HCT116 (cell line): ENCODE measurements around the gene CLDN2. TPM values are rescaled to one million over a fixed set of nuclear protein-coding genes. Genes with fewer than 3 reads are reported as not detected.

Source experiments
- ATAC-seq: fragments of 200-7000 bp; cut with Tn5 transposase; 2 replicates; pipeline ENCODE4 v1.9.1; 2020; ENCODE audit warnings: mild to moderate bottlenecking, moderate library complexity
- BruUV-seq: library from RNA; stranded (reverse); fragments of 400-500 nt; replicated peaks from 2 replicates; lab custom pipeline; 2021; lab: Mats Ljungman, UMichigan
- CTCF ChIA-PET: fragments of 300-600 bp; sonication (Branson Sonifier 250); formaldehyde crosslinking; loops from one replicate; lab custom pipeline; 2021; ENCODE audit warnings: antibody characterized with exemption; lab: Charles Lee
- POLR2A ChIA-PET: fragments of 300-600, 350-600 bp; sonication (Branson Sonifier 250); formaldehyde crosslinking; loops from one replicate; lab custom pipeline; 2021; ENCODE audit warnings: antibody characterized with exemption; lab: Charles Lee
- RAD21 ChIA-PET, 2 experiments: fragments of 300-600 bp; sonication (Branson Sonifier 250); formaldehyde crosslinking; loops; one replicate each; lab custom pipeline; 2023; ENCODE audit warnings: low total read pairs in 2 of 2; ENCODE audit not compliant: uncharacterized antibody in 2 of 2, unreplicated experiment in 2 of 2, low non-redundant PET in 1 of 2; lab: Charles Lee
- DNase-seq: peaks from one replicate; pipeline ENCODE4 v3.0.0-alpha.2; 2010; ENCODE audit warnings: low read depth, low spot score
- H2AFZ ChIP-seq: fragments of 200-600 bp; shearing (Covaris generic), sonication (generic); 2 replicates; pipeline ENCODE4 v1.6.1; 2017; ENCODE audit warnings: low read depth, mixed run types, mixed read lengths, antibody characterized with exemption, low read length; ENCODE audit not compliant: poor library complexity, severe bottlenecking
- H3K27ac ChIP-seq: 2 replicates; pipeline ENCODE4 v1.5.1; 2012; ENCODE audit warnings: low read depth, low read length
- H3K27me3 ChIP-seq: fragments of 200-600 bp; sonication (generic); 2 replicates; pipeline ENCODE4 v1.6.1; 2016; ENCODE audit warnings: mixed run types, low read length, mixed read lengths; ENCODE audit not compliant: insufficient read depth
- H3K36me3 ChIP-seq, 2 experiments: fragments of 200-500 bp in 1 of 2; fragments of 200-600 bp in 1 of 2; sonication (Bioruptor generic) in 1 of 2; sonication (generic) in 1 of 2; 2 replicates each; pipeline versions ENCODE4 v1.5.1 to v1.6.1; 2014 to 2016; ENCODE audit warnings: low read length in 2 of 2, inconsistent platforms in 1 of 2, mixed read lengths in 1 of 2, mixed run types in 1 of 2; ENCODE audit not compliant: insufficient read depth in 2 of 2, control insufficient read depth in 1 of 2
- H3K4me1 ChIP-seq, 2 experiments: fragments of 200-600 bp in 1 of 2; sonication (generic) in 1 of 2; 2 replicates each; pipeline versions ENCODE4 v1.5.1 to v1.6.1; 2012 to 2017; ENCODE audit warnings: low read length in 2 of 2, inconsistent platforms in 1 of 2, mild to moderate bottlenecking in 1 of 2, mixed read lengths in 1 of 2, mixed run types in 1 of 2, moderate library complexity in 1 of 2; ENCODE audit not compliant: insufficient read depth in 2 of 2, control insufficient read depth in 1 of 2
- H3K4me2 ChIP-seq: fragments of 200-600 bp; sonication (generic); 2 replicates; pipeline ENCODE4 v1.6.1; 2017; ENCODE audit warnings: mixed run types, low read length, mixed read lengths
- H3K4me3 ChIP-seq, 2 experiments: fragments of 200-600 bp in 1 of 2; sonication (generic) in 1 of 2; replicated peaks in 1 of 2; 2 replicates each; pipeline ENCODE4 v1.5.1; 2011 to 2016; ENCODE audit warnings: low read length in 2 of 2, control low read depth in 1 of 2, low read depth in 1 of 2, mild to moderate bottlenecking in 1 of 2, mixed read lengths in 1 of 2, mixed run types in 1 of 2
- H3K79me2 ChIP-seq: fragments of 200-600 bp; sonication (generic); 2 replicates; pipeline ENCODE4 v1.6.1; 2017; ENCODE audit warnings: mild to moderate bottlenecking, mixed run types, low read length, moderate library complexity, mixed read lengths; ENCODE audit not compliant: insufficient read depth
- H3K9ac ChIP-seq: fragments of 200-600 bp; sonication (generic); 2 replicates; pipeline ENCODE4 v1.6.1; 2016; ENCODE audit warnings: low read length, mixed read lengths
- H3K9me2 ChIP-seq: fragments of 200-600 bp; sonication (generic), shearing (Covaris generic); 2 replicates; pipeline ENCODE4 v1.6.1; 2017; ENCODE audit warnings: mixed run types, mild to moderate bottlenecking, moderate library complexity; ENCODE audit not compliant: insufficient read depth
- H3K9me3 ChIP-seq, 2 experiments: fragments of 200-500 bp in 1 of 2; fragments of 200-600 bp in 1 of 2; sonication (Bioruptor generic) in 1 of 2; sonication (generic) in 1 of 2; 2 replicates each; pipeline ENCODE4 v1.6.1; 2014 to 2017; ENCODE audit warnings: low read length in 2 of 2, mixed read lengths in 2 of 2, inconsistent platforms in 1 of 2, low read depth in 1 of 2, mild to moderate bottlenecking in 1 of 2, mixed run types in 1 of 2, moderate library complexity in 1 of 2; ENCODE audit not compliant: control insufficient read depth in 1 of 2, insufficient read depth in 1 of 2
- H4K20me1 ChIP-seq: fragments of 200-600 bp; sonication (generic), shearing (Covaris generic); 2 replicates; pipeline ENCODE4 v1.6.1; 2017; ENCODE audit warnings: mixed run types, mild to moderate bottlenecking, moderate library complexity; ENCODE audit not compliant: insufficient read depth
- ATF3 ChIP-seq: IDR thresholded peaks from 2 replicates; pipeline ENCODE4 v1.6.1; 2012
- CBX3 ChIP-seq: IDR thresholded peaks from 2 replicates; pipeline ENCODE4 v1.6.1; 2012; ENCODE audit warnings: low read depth
- JUND ChIP-seq: IDR thresholded peaks from 2 replicates; pipeline ENCODE4 v1.6.1; 2012
- POLR2A ChIP-seq: IDR thresholded peaks from 2 replicates; pipeline ENCODE4 v1.7.0; 2011; ENCODE audit warnings: borderline replicate concordance; ENCODE audit not compliant: insufficient read depth, insufficient read length; ENCODE audit errors: extremely low read depth
- SIN3A ChIP-seq: IDR thresholded peaks from 2 replicates; pipeline ENCODE4 v1.6.1; 2012; ENCODE audit warnings: low read depth
- SP1 ChIP-seq: IDR thresholded peaks from 2 replicates; pipeline ENCODE4 v1.6.1; 2012; ENCODE audit warnings: low read depth
- SRF ChIP-seq: IDR thresholded peaks from 2 replicates; pipeline ENCODE4 v1.6.1; 2012; ENCODE audit warnings: low read depth
- TCF7L2 ChIP-seq: IDR thresholded peaks from 2 replicates; pipeline ENCODE4 v1.7.0; 2011; ENCODE audit warnings: borderline replicate concordance, inconsistent platforms; ENCODE audit not compliant: insufficient read depth, insufficient read length; ENCODE audit errors: extremely low read depth
- YY1 ChIP-seq: IDR thresholded peaks from 2 replicates; pipeline ENCODE4 v1.6.1; 2011; ENCODE audit warnings: low read length, low read depth, moderate library complexity, mild to moderate bottlenecking; ENCODE audit not compliant: insufficient replicate concordance; ENCODE audit errors: extremely low read depth
- ZFX ChIP-seq: fragments of 450-650 bp; IDR thresholded peaks from 2 replicates; pipeline ENCODE4 v1.6.1; 2017
- intact Hi-C: fragments of 100-400 bp; cut with micrococcal nuclease; formaldehyde crosslinking; loops from 2 replicates; pipeline ENCODE4 v1.10.0; 2022
- total RNA-seq: library from RNA; stranded (reverse); gene quantifications from one replicate; pipeline ENCODE4 v1.2.1, GENCODE V29; 2021; ENCODE audit not compliant: unreplicated experiment
- TF ChIP-seq, protein P1 (sequence below), 3 experiments: fragments of 200-600 bp in 1 of 3; sonication (generic) in 1 of 3; IDR thresholded peaks in 2 of 3; conservative IDR thresholded peaks in 1 of 3; 2 replicates each; pipeline ENCODE4 v1.5.1; 2012 to 2017; ENCODE audit warnings: low read depth in 2 of 3, low read length in 2 of 3, antibody characterized with exemption in 1 of 3, borderline replicate concordance in 1 of 3, control low read depth in 1 of 3, mild to moderate bottlenecking in 1 of 3, mixed read lengths in 1 of 3, mixed run types in 1 of 3, moderate library complexity in 1 of 3; ENCODE audit not compliant: insufficient read depth in 1 of 3
- TF ChIP-seq, protein P2 (sequence below): IDR thresholded peaks from 2 replicates; pipeline ENCODE4 v1.6.1; 2012
- TF ChIP-seq, protein P3 (sequence below): IDR thresholded peaks from 2 replicates; pipeline ENCODE4 v1.6.1; 2012; ENCODE audit warnings: low read depth

Gene CLDN2
- total RNA-seq, 1 experiment from 2014 or later = 0.10 TPM

- H3K27me3 ChIP-seq = no peaks in the 10 kb centered on the region
- no peaks in the 10 kb centered on the region for H3K9me3 ChIP-seq
- H3K36me3 ChIP-seq = peaks cover 0 to 12% of the 10 kb centered on the region in 2 experiments; a peak in 2 of 4 replicates
- H3K79me2 ChIP-seq = no peaks in the 10 kb centered on the region
- BruUV-seq = no TSS peak
- H3K4me3 ChIP-seq = no peak overlapping the region
- no peak overlapping the region for H3K9ac ChIP-seq
- no peak for DNase-seq
- H3K4me1 ChIP-seq = peaks cover 0 to 4% of the 10 kb centered on the region in 2 experiments; a peak in 1 of 4 replicates
- TF ChIP-seq YY1 = no peak
- TF ChIP-seq TCF7L2 = no peak
- intact Hi-C loops = no loop called here
- H2AFZ ChIP-seq = no peak overlapping the region
- H3K4me2 ChIP-seq = no peak overlapping the region
- H3K27ac ChIP-seq = no peak overlapping the region
- no peaks in the 10 kb centered on the region for H4K20me1 ChIP-seq
- CTCF ChIA-PET = no interaction called here
- no peaks in the 10 kb centered on the region for H3K9me2 ChIP-seq
- RAD21 ChIA-PET = no interaction called here
- ATAC-seq = no peak
- POLR2A ChIA-PET = no interaction called here
These were observed 42.9 kb downstream of the CLDN2 start for GRCh38 chrX:106963111-106963510.

DNA sequence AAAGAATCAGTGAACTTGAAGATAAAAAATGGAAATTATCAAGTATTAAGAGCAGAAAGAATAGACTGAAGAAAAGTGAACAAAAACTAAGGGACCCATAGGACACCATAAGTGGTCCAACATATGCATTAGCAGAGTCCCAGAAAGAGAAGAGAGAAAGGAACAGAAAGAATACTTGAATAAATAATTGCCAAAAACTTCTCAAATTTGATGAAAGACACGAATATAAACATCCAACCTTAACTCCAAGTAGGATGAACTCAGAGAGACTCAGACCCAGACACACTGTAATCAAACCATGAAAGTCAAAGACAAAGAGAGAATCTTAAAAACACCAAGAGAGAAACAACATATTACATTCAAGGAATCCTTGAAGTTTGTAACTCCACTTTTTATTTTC lies 44.1 kb downstream of the CLDN2 start:
- RAD21 ChIA-PET = no interaction called here
- Histone ChIP-seq H3K9me2 (no peaks in the 10 kb centered on the region), H2AFZ (no peak overlapping the region), H3K9me3 (no peaks in the 10 kb centered on the region), H3K9ac (no peak overlapping the region), H3K79me2 (no peaks in the 10 kb centered on the region), H3K27me3 (no peaks in the 10 kb centered on the region), H3K36me3 (peaks cover 0 to 12% of the 10 kb centered on the region in 2 experiments; a peak in 2 of 4 replicates), H3K27ac (no peak overlapping the region), H3K4me2 (no peak overlapping the region), H3K4me3 (no peak overlapping the region), H3K4me1 (peaks cover 0 to 4% of the 10 kb centered on the region in 2 experiments; a peak in 1 of 4 replicates), H4K20me1 (no peaks in the 10 kb centered on the region)
- POLR2A ChIA-PET = no interaction called here
- no peak for ATAC-seq
- no TSS peak for BruUV-seq
- intact Hi-C loops = no loop called here
- CTCF ChIA-PET = no interaction called here
- no peak for DNase-seq
- TF ChIP-seq YY1 = no peak
- TF ChIP-seq TCF7L2 = no peak
- TF ChIP-seq SIN3A = no peak
- TF ChIP-seq JUND = no peak
- TF ChIP-seq, protein P1, sequence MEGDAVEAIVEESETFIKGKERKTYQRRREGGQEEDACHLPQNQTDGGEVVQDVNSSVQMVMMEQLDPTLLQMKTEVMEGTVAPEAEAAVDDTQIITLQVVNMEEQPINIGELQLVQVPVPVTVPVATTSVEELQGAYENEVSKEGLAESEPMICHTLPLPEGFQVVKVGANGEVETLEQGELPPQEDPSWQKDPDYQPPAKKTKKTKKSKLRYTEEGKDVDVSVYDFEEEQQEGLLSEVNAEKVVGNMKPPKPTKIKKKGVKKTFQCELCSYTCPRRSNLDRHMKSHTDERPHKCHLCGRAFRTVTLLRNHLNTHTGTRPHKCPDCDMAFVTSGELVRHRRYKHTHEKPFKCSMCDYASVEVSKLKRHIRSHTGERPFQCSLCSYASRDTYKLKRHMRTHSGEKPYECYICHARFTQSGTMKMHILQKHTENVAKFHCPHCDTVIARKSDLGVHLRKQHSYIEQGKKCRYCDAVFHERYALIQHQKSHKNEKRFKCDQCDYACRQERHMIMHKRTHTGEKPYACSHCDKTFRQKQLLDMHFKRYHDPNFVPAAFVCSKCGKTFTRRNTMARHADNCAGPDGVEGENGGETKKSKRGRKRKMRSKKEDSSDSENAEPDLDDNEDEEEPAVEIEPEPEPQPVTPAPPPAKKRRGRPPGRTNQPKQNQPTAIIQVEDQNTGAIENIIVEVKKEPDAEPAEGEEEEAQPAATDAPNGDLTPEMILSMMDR (IDR thresholded peaks at IDR 0.05 in 2 of 3, conservative IDR thresholded peaks at IDR 0.05 in 1 of 3; ENCODE audit: borderline replicate concordance in 1 of 3, insufficient read depth in 1 of 3, low read depth in 2 of 3, low read length in 2 of 3) = no peak
- TF ChIP-seq SRF = no peak
- TF ChIP-seq POLR2A = no peak
- TF ChIP-seq SP1 = no peak
- TF ChIP-seq, protein P2, sequence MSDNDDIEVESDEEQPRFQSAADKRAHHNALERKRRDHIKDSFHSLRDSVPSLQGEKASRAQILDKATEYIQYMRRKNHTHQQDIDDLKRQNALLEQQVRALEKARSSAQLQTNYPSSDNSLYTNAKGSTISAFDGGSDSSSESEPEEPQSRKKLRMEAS = no peak
- TF ChIP-seq, protein P3, sequence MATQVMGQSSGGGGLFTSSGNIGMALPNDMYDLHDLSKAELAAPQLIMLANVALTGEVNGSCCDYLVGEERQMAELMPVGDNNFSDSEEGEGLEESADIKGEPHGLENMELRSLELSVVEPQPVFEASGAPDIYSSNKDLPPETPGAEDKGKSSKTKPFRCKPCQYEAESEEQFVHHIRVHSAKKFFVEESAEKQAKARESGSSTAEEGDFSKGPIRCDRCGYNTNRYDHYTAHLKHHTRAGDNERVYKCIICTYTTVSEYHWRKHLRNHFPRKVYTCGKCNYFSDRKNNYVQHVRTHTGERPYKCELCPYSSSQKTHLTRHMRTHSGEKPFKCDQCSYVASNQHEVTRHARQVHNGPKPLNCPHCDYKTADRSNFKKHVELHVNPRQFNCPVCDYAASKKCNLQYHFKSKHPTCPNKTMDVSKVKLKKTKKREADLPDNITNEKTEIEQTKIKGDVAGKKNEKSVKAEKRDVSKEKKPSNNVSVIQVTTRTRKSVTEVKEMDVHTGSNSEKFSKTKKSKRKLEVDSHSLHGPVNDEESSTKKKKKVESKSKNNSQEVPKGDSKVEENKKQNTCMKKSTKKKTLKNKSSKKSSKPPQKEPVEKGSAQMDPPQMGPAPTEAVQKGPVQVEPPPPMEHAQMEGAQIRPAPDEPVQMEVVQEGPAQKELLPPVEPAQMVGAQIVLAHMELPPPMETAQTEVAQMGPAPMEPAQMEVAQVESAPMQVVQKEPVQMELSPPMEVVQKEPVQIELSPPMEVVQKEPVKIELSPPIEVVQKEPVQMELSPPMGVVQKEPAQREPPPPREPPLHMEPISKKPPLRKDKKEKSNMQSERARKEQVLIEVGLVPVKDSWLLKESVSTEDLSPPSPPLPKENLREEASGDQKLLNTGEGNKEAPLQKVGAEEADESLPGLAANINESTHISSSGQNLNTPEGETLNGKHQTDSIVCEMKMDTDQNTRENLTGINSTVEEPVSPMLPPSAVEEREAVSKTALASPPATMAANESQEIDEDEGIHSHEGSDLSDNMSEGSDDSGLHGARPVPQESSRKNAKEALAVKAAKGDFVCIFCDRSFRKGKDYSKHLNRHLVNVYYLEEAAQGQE = no peak
- TF ChIP-seq ZFX = no peak
- TF ChIP-seq CBX3 = no peak
- no peak for TF ChIP-seq ATF3
